Right lobe of liver (tissue), 4 donors: Measurements from ENCODE around the gene HOXB3.

Experiments
- POLR2A ChIP-seq: fragments of 450-650 bp; IDR thresholded peaks from one replicate; pipeline ENCODE4 v1.6.1; 2017; ENCODE audit warnings: antibody characterized with exemption, mild to moderate bottlenecking
- TF ChIP-seq, protein P1 (sequence below), 4 donors: fragments of 200-600 bp in 3 of 4; fragments of 450-650 bp in 1 of 4; IDR thresholded peaks; one replicate each; pipeline versions ENCODE4 v1.5.1 to v1.8.0; 2016 to 2022; ENCODE audit warnings: antibody characterized with exemption in 4 of 4, mild to moderate bottlenecking in 2 of 4
- donor health status: DM: no; HTN: no; CAD: no.
- donor health status: DM: no; HTN: no; CAD: no.
- donor health status: DM: no; HTN: yes; CAD: no.

DNA sequence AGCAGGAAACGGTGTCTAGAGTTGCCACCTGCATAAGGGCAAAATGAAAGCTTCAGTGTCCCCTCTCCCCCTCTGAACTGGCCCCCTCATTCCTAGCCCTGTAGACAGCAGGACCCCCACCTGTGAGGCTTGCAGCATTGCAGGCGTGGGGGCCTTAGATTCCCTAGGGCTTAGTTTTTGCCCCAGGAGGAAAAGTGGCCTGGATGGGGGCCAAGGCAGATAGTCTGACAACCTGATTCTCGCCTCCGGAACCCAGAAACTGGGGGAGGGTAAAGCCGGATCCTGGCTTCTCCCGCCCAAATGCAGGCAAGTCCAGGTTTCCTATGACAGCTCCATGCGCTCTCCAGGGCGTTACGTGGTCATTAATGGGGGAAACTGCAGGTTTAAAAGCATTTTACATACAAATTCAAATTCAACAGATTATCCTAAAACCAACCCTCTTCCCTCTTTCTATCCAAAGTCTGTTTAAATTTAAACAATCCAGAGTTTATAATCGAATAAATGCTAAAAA, 15.4 kb upstream of the HOXB3 start:
- TF ChIP-seq, protein P1, sequence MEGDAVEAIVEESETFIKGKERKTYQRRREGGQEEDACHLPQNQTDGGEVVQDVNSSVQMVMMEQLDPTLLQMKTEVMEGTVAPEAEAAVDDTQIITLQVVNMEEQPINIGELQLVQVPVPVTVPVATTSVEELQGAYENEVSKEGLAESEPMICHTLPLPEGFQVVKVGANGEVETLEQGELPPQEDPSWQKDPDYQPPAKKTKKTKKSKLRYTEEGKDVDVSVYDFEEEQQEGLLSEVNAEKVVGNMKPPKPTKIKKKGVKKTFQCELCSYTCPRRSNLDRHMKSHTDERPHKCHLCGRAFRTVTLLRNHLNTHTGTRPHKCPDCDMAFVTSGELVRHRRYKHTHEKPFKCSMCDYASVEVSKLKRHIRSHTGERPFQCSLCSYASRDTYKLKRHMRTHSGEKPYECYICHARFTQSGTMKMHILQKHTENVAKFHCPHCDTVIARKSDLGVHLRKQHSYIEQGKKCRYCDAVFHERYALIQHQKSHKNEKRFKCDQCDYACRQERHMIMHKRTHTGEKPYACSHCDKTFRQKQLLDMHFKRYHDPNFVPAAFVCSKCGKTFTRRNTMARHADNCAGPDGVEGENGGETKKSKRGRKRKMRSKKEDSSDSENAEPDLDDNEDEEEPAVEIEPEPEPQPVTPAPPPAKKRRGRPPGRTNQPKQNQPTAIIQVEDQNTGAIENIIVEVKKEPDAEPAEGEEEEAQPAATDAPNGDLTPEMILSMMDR (IDR thresholded peaks at IDR 0.05) = no peak
- TF ChIP-seq POLR2A = no peak
